Measurements from ENCODE around the gene RAB7B.

RAB7B gene

GRCh38 chr1:205932776-205933175 is 70.4 kb downstream of the RAB7B start:
- DNase-seq (ENCODE audit: low read depth) = no peak
- TF ChIP-seq, protein P1, sequence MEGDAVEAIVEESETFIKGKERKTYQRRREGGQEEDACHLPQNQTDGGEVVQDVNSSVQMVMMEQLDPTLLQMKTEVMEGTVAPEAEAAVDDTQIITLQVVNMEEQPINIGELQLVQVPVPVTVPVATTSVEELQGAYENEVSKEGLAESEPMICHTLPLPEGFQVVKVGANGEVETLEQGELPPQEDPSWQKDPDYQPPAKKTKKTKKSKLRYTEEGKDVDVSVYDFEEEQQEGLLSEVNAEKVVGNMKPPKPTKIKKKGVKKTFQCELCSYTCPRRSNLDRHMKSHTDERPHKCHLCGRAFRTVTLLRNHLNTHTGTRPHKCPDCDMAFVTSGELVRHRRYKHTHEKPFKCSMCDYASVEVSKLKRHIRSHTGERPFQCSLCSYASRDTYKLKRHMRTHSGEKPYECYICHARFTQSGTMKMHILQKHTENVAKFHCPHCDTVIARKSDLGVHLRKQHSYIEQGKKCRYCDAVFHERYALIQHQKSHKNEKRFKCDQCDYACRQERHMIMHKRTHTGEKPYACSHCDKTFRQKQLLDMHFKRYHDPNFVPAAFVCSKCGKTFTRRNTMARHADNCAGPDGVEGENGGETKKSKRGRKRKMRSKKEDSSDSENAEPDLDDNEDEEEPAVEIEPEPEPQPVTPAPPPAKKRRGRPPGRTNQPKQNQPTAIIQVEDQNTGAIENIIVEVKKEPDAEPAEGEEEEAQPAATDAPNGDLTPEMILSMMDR (IDR thresholded peaks at IDR 0.05; ENCODE audit: low read depth, low read length, missing control alignments) = no peak
- H3K4me3 ChIP-seq (ENCODE audit: low read depth, low read length) = no peak overlapping the region

GRCh38 chr1:205930799-205931281 is 72.4 kb downstream of the RAB7B start:
- no peak overlapping the region for H3K4me3 ChIP-seq (ENCODE audit: low read depth, low read length)
- no peak for DNase-seq (ENCODE audit: low read depth)
- TF ChIP-seq, protein P1 (IDR thresholded peaks at IDR 0.05; ENCODE audit: low read depth, low read length, missing control alignments) = no peak

DNA sequence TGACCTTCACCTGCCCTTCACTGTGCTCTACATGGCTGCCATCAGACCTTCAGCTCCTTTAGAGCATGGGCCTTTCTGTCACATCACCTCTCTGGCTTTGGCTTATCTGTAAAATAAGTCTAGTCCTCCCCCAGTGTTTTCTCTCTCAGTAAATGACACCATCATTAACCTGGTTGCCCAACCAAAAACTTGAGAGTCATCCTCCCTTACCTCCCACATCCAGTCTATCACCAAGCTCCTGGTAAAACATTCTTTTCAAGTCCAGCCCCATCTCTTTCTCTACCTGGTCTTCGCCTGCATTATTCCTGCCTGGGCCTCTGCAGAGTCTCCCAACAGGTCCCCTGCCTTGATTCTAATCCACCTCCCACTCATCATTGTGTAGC is 73.0 kb downstream of the RAB7B start:
- no peak for DNase-seq (ENCODE audit: low read depth)
- TF ChIP-seq, protein P1 (IDR thresholded peaks at IDR 0.05; ENCODE audit: low read depth, low read length, missing control alignments) = no peak
- no peak overlapping the region for H3K4me3 ChIP-seq (ENCODE audit: low read depth, low read length)

DNA sequence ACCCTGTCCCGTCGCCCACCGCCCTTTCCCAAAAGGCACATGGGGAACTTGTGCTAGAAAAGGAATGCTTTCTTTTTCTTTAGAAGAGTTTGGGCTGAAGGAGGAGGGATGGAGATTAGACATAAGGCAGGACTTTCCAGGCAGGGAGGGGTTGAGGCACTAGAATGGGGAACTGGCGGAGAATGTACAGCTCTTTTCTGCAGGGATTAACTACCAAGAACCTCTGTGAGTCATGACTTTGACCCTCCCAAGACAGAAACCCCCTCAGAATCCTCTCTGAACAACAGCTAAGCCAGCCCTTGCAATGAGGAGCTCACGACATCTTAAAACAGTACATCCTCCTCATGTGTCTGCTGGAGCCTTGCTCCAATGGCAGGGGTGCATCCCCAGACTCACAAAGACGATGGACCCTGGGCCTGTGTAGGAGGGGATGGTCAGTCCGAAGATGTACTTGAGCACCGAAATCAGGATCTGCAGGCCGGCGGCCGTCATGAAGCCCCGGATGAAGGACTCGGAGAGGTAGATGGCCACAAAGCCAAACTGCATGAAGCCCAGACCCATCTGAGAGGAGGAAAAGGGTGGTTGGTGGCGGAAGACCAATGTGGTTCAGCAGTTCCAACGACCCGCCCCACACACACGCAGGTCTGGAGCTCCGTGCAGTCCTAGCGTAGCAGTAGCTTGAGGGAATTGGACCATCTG is 73.5 kb downstream of the RAB7B start:
- no peak overlapping the region for H3K4me3 ChIP-seq (ENCODE audit: low read depth, low read length)
- TF ChIP-seq, protein P1 (IDR thresholded peaks at IDR 0.05; ENCODE audit: low read depth, low read length, missing control alignments) = no peak

GRCh38 chr1:205928317-205928716 is 74.9 kb downstream of the RAB7B start:
- TF ChIP-seq, protein P1 (IDR thresholded peaks at IDR 0.05; ENCODE audit: low read depth, low read length, missing control alignments) = no peak
- DNase-seq (ENCODE audit: low read depth) = no peak
- H3K4me3 ChIP-seq (ENCODE audit: low read depth, low read length) = no peak overlapping the region

More for the DNA sequence above, 73.5 kb downstream of the RAB7B start:
- DNase-seq (ENCODE audit: low read depth) = no peak

DNA sequence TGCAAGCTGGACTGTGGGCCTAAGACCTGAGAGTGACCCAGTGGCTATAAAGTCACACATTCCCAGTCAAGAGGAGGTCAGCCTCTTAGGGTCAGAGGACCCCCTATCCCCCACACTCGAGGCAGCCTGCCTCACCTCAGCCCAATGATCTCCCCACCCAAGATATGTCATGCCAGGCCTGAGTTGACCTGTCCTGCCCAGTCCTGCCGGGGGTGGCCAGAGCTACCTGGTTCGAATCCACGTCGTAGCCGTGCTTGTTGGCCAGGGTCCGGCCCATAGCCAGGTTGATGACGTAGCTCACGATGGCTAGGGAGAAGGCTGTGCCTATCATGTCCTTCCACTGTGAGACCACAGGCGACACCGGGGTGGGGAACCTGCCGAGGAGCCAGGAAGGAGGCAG is 75.5 kb downstream of the RAB7B start:
- no peak for DNase-seq (ENCODE audit: low read depth)
- no peak overlapping the region for H3K4me3 ChIP-seq (ENCODE audit: low read depth, low read length)
- TF ChIP-seq, protein P1 (IDR thresholded peaks at IDR 0.05; ENCODE audit: low read depth, low read length, missing control alignments) = no peak

- DNase-seq (ENCODE audit: low read depth) = no peak
- TF ChIP-seq, protein P1 (IDR thresholded peaks at IDR 0.05; ENCODE audit: low read depth, low read length, missing control alignments) = no peak
Observed at GRCh38 chr1:205927247-205927646, 75.9 kb downstream of the RAB7B start.

More at GRCh38 chr1:205927247-205927646, 75.9 kb downstream of the RAB7B start:
- H3K4me3 ChIP-seq (ENCODE audit: low read depth, low read length) = no peak overlapping the region

Data from GM12864 (cell line).